Measurements from ENCODE around the gene SRP72. TPM values are rescaled to one million over a fixed set of nuclear protein-coding genes. Genes with fewer than 3 reads are reported as not detected.

SRP72 gene
- polyA plus RNA-seq, 3 donors, result 54.4 to 140 (median 103) TPM

- Mint-ChIP-seq H3K27me3 (ENCODE audit: low read depth in 3 of 3) (peaks cover 0 to 2% (median 1%) of the 10 kb centered on the region in 3 donors), H3K9me3 (no peaks in the 10 kb centered on the region), H3K4me3 (no peak overlapping the region), H3K27ac (no peak overlapping the region), H3K4me1 (peaks cover 12% of the 10 kb centered on the region), H3K36me3 (no peaks in the 10 kb centered on the region)
- Histone ChIP-seq H3K36me3 (replicated peaks in 1 of 2; ENCODE audit: control insufficient read depth in 1 of 2, insufficient read depth in 2 of 2, low read length in 2 of 2) (no peaks in the 10 kb centered on the region), H3K4me2 (replicated peaks; ENCODE audit: extremely low read depth, low read length, poor library complexity, severe bottlenecking) (no peak overlapping the region), H3K4me1 (ENCODE audit: control insufficient read depth in 1 of 2, insufficient read depth in 2 of 2, low read length in 2 of 2) (no peaks in the 10 kb centered on the region), H4K20me1 (ENCODE audit: insufficient read depth, low read length) (no peaks in the 10 kb centered on the region), H3K27me3 (ENCODE audit: control insufficient read depth in 2 of 2, insufficient read depth in 2 of 2, low read length in 2 of 2) (no peaks in the 10 kb centered on the region), H3K79me2 (ENCODE audit: insufficient read depth, low read length) (no peaks in the 10 kb centered on the region), H3K27ac (ENCODE audit: low read depth in 1 of 2, low read length in 2 of 2) (no peak overlapping the region), H3K4me3 (replicated peaks in 1 of 3; ENCODE audit: low read depth in 2 of 3, low read length in 3 of 3) (no peak overlapping the region), H3K9me3 (replicated peaks in 1 of 2; ENCODE audit: control insufficient read depth in 1 of 2, insufficient read depth in 1 of 2, low read length in 2 of 2) (no peaks in the 10 kb centered on the region), H2AFZ (ENCODE audit: insufficient read depth, low read depth, low read length, poor library complexity, severe bottlenecking) (no peak overlapping the region), H3K9ac (ENCODE audit: insufficient read depth, low read length, poor library complexity, severe bottlenecking) (no peak overlapping the region)
- no peak for TF ChIP-seq CTCF (IDR thresholded peaks at IDR 0.05)
- no CpG with 5 or more reads among the region's 2 CpGs for WGBS (ENCODE audit: insufficient coverage)
- intact Hi-C loops (cut with micrococcal nuclease), result no loop called here
- DNase-seq, result no peak
Observed at GRCh38 chr4:56513517-56513916, 46.1 kb downstream of the SRP72 start.

DNA sequence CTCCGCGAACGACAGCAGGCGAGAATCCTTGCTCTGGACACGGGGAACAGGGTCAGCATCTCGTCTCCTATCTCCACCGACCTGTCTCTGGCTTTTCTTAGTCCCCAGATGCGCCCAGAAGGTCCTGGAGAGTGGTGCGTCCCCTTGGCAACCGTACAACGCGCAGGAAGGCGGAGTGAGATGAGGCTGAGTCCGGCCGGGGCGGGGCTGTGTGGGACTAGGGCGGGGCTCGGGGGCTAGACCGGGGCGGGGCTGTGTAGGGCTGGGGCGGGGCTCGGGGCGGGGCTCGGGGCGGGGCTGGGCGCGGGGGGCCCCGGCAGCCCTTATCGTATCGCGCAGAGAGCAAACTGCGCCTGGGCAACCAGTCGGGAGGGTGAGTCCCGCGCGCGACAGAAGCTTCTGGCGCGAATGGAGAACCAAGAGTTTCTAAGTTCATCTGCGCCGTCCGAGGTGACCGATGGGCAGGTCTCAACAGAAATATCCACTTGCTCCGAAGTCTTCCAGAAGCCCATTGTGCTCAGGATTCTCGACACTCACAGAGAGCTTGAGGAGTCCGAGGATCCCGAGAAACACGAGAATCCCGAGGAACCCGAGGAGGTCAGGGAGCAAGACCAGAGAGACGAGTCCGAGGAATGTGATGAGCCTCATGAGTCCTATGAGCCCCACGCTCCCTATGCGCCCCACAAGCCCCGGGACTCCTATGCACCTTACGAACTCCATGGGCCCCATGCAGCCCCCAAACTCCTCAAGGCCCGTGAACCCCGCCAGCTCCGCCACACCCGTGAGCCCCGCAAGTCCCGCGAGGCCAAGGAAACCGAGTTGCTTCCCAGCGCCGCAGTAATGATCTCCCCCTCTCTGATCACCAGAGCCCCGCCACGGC, 63.1 kb downstream of the SRP72 start:
- Histone ChIP-seq H3K36me3 (replicated peaks in 1 of 2; ENCODE audit: control insufficient read depth in 1 of 2, insufficient read depth in 2 of 2, low read length in 2 of 2) (no peaks in the 10 kb centered on the region), H3K9ac (ENCODE audit: insufficient read depth, low read length, poor library complexity, severe bottlenecking) (no peak overlapping the region)

More for the DNA sequence above, 63.1 kb downstream of the SRP72 start:
- Mint-ChIP-seq H3K4me1 (peaks cover 4% of the 10 kb centered on the region), H3K27me3 (ENCODE audit: low read depth in 3 of 3) (peaks cover 2 to 11% (median 8%) of the 10 kb centered on the region in 3 donors), H3K36me3 (no peaks in the 10 kb centered on the region), H3K27ac (peak overlapping the region in 1 of 7 donors; percentile 51), H3K9me3 (no peaks in the 10 kb centered on the region), H3K4me3 (no peak overlapping the region)
- DNase-seq, result peak; percentile 51 to 55 (median 54)
- TF ChIP-seq CTCF (IDR thresholded peaks at IDR 0.05), result no peak
- 5% methylated on average over 50 of the region's 68 CpGs for WGBS (ENCODE audit: insufficient coverage)
- no peaks in the 10 kb centered on the region for H3K79me2 ChIP-seq (ENCODE audit: insufficient read depth, low read length)
- intact Hi-C loops (cut with micrococcal nuclease), result no loop called here
- H2AFZ ChIP-seq (ENCODE audit: insufficient read depth, low read depth, low read length, poor library complexity, severe bottlenecking), result peak overlapping the region; percentile 88
- H3K4me1 ChIP-seq (ENCODE audit: control insufficient read depth in 1 of 2, insufficient read depth in 2 of 2, low read length in 2 of 2), result peaks cover 8 to 11% of the 10 kb centered on the region in 2 donors
- H3K4me3 ChIP-seq (replicated peaks in 1 of 3; ENCODE audit: low read depth in 2 of 3, low read length in 3 of 3), result peak overlapping the region; percentile 45 to 84 (median 54)
- H4K20me1 ChIP-seq (ENCODE audit: insufficient read depth, low read length), result no peaks in the 10 kb centered on the region
- no peak overlapping the region for H3K27ac ChIP-seq (ENCODE audit: low read depth in 1 of 2, low read length in 2 of 2)
- H3K27me3 ChIP-seq (ENCODE audit: control insufficient read depth in 2 of 2, insufficient read depth in 2 of 2, low read length in 2 of 2), result peaks cover 13 to 23% of the 10 kb centered on the region in 2 donors
- peak overlapping the region; percentile 95 for H3K4me2 ChIP-seq (replicated peaks; ENCODE audit: extremely low read depth, low read length, poor library complexity, severe bottlenecking)
- no peaks in the 10 kb centered on the region for H3K9me3 ChIP-seq (replicated peaks in 1 of 2; ENCODE audit: control insufficient read depth in 1 of 2, insufficient read depth in 1 of 2, low read length in 2 of 2)
